K562 (cell line): ENCODE results near the gene HAL.
"Not testable (repeated sequence)": the region's sequence is repeated elsewhere in the genome, so short reads cannot be mapped to it uniquely, and the experiment has no call there.

Experiments used
- MCM5 ChIP-seq: fragments of 450-650 bp; IDR thresholded peaks from 2 replicates; pipeline ENCODE4 v1.6.1; 2016; ENCODE audit warnings: low read depth
- TEAD4 ChIP-seq, 2 experiments: sonication (generic) in 1 of 2; formaldehyde crosslinking in 1 of 2; IDR thresholded peaks; 2 replicates each; pipeline versions ENCODE4 v1.6.1 to v1.8.0; 2012 to 2022; ENCODE audit warnings: borderline replicate concordance in 1 of 2, inconsistent platforms in 1 of 2, low read length in 1 of 2, mild to moderate bottlenecking in 1 of 2, missing genetic modification reagents in 1 of 2
- ZC3H11A ChIP-seq: IDR thresholded peaks from 2 replicates; pipeline ENCODE4 v1.6.1; 2012; ENCODE audit warnings: low read depth, low read length, improper control_type of control experiment
- ZNF174 ChIP-seq: fragments of 250-450 bp; sonication (Bioruptor Pico); IDR thresholded peaks from 2 replicates; pipeline ENCODE4 v1.4.0; 2020; ENCODE audit warnings: mild to moderate bottlenecking
- ZNF584 ChIP-seq: fragments of 200-800 bp; sonication (Bioruptor generic); IDR thresholded peaks from 2 replicates; pipeline ENCODE4 v1.6.1; 2016; ENCODE audit warnings: low read depth, mild to moderate bottlenecking, missing genetic modification characterization, missing compliant biosample characterization
- ZNF586 ChIP-seq: fragments of 450-650 bp; formaldehyde crosslinking; conservative IDR thresholded peaks from 2 replicates; pipeline ENCODE4 v1.4.0; 2020; ENCODE audit warnings: mild to moderate bottlenecking, moderate library complexity
- TF ChIP-seq, protein P1 (sequence below): fragments of 250-450 bp; sonication (Bioruptor Pico); IDR thresholded peaks from 2 replicates; pipeline ENCODE4 v1.8.0; 2021; ENCODE audit warnings: mild to moderate bottlenecking, moderate library complexity
- TF ChIP-seq, protein P2 (sequence below): fragments of 450-650 bp; formaldehyde crosslinking; IDR thresholded peaks from 2 replicates; pipeline ENCODE4 v1.4.0; 2022; ENCODE audit warnings: mild to moderate bottlenecking, moderate library complexity

DNA sequence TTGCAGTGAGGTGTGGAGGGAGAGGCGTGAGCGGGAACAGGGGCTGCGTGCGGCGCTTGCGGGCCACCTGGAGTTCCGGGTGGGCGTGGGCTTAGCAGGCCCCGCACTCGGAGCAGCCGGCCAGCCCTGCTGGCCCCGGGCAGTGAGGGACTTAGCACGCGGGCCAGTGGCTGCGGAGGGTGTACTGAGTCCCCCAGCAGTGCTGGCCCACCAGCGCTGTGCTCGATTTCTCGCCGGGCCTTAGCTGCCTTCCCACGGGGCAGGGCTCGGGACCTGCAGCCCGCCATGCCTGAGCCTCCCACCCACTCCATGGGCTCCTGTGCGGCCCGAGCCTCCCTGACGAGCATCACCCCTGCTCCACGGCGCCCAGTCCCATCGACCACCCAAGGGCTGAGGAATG is 27.0 kb downstream of the HAL start:
- not testable (repeated sequence) for TF ChIP-seq ZC3H11A; TEAD4 (IDR thresholded peaks at IDR 0.05; ENCODE audit: low read length); TEAD4 (CRISPR knock-in tag; IDR thresholded peaks at IDR 0.05; ENCODE audit: borderline replicate concordance); ZNF174 (CRISPR knock-in tag); ZNF586 (CRISPR knock-in tag); ZNF584 (CRISPR knock-in tag); MCM5
- TF ChIP-seq, protein P1, sequence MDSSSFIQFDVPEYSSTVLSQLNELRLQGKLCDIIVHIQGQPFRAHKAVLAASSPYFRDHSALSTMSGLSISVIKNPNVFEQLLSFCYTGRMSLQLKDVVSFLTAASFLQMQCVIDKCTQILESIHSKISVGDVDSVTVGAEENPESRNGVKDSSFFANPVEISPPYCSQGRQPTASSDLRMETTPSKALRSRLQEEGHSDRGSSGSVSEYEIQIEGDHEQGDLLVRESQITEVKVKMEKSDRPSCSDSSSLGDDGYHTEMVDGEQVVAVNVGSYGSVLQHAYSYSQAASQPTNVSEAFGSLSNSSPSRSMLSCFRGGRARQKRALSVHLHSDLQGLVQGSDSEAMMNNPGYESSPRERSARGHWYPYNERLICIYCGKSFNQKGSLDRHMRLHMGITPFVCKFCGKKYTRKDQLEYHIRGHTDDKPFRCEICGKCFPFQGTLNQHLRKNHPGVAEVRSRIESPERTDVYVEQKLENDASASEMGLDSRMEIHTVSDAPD (CRISPR knock-in tag) = not testable (repeated sequence)
- TF ChIP-seq, protein P2, sequence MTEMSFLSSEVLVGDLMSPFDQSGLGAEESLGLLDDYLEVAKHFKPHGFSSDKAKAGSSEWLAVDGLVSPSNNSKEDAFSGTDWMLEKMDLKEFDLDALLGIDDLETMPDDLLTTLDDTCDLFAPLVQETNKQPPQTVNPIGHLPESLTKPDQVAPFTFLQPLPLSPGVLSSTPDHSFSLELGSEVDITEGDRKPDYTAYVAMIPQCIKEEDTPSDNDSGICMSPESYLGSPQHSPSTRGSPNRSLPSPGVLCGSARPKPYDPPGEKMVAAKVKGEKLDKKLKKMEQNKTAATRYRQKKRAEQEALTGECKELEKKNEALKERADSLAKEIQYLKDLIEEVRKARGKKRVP (CRISPR knock-in tag) = not testable (repeated sequence)
